NCI-H2029 treated with DMSO at 0.1 percent for 48 hours (cell line): ENCODE data around the gene CABP4.
"Not testable (repeated sequence)": the region's sequence is repeated elsewhere in the genome, so short reads cannot be mapped to it uniquely, and the experiment has no call there.

Experiments
- DNase-seq: peaks from one replicate; lab custom pipeline; 2025; lab: John Stamatoyannopoulos, UW

CABP4 gene

GRCh38 chr11:67419325-67420049 is 35.7 kb upstream of the CABP4 start:
- DNase-seq = no peak

GRCh38 chr11:67420147-67420645 is 35.0 kb upstream of the CABP4 start:
- DNase-seq = no peak

GRCh38 chr11:67420646-67421429 is 34.3 kb upstream of the CABP4 start:
- peak; percentile 68 for DNase-seq

- DNase-seq = no peak
Observed at GRCh38 chr11:67421430-67422031, 33.6 kb upstream of the CABP4 start.

GRCh38 chr11:67422891-67423290 is 32.3 kb upstream of the CABP4 start:
- DNase-seq = no peak

GRCh38 chr11:67423466-67423865 is 31.7 kb upstream of the CABP4 start:
- no peak for DNase-seq

- no peak for DNase-seq
Observed at GRCh38 chr11:67423891-67424613, 31.1 kb upstream of the CABP4 start.

- DNase-seq = not testable (repeated sequence)
Observed at GRCh38 chr11:67427364-67427859, 27.7 kb upstream of the CABP4 start.

- peak; percentile 90 for DNase-seq
Observed at GRCh38 chr11:67428052-67429001, 26.8 kb upstream of the CABP4 start, which contains the start of gene RPS6KB2. RPS6KB2 (plus strand) TSS chr11:67428494; CDS start chr11:67428546, 52 bp downstream.

- DNase-seq = no peak
Observed at GRCh38 chr11:67429038-67429668, 26.0 kb upstream of the CABP4 start.

- DNase-seq = no peak
Observed at GRCh38 chr11:67429722-67430121, 25.4 kb upstream of the CABP4 start.

- DNase-seq = no peak
Observed at GRCh38 chr11:67431346-67432249, 23.6 kb upstream of the CABP4 start.

GRCh38 chr11:67432655-67433349 is 22.4 kb upstream of the CABP4 start:
- no peak for DNase-seq

- DNase-seq = no peak
Observed at GRCh38 chr11:67433536-67434394, 21.4 kb upstream of the CABP4 start.

- no peak for DNase-seq
Observed at GRCh38 chr11:67434395-67434881, 20.7 kb upstream of the CABP4 start.

- DNase-seq = no peak
Observed at GRCh38 chr11:67435031-67435726, 20.0 kb upstream of the CABP4 start.
